Melanocyte of skin (primary cell): Measurements from ENCODE around the gene PRAMEF4. TPM values are rescaled to one million over a fixed set of nuclear protein-coding genes. Genes with fewer than 3 reads are reported as not detected.

Source experiments
- small RNA-seq, 2 donors: library from RNA; depleted of rRNA; stranded (forward); fragments of <200 nt; gene quantifications; one replicate each; pipeline ENCODE3, GENCODE V24; 2012
- total RNA-seq, 2 donors: library from RNA; depleted of rRNA; stranded (reverse); fragments of >200 nt; gene quantifications; 2 replicates each; pipeline ENCODE4 v1.2.3, GENCODE V29; 2012

The PRAMEF4 gene
- not detected for total RNA-seq

GRCh38 chr1:12886101-12886500 is at the start of gene PRAMEF4:
Gene PRAMEF4 (minus strand): TSS chr1:12886201. CDS start chr1:12883394, 2,807 bp downstream.

GRCh38 chr1:12916310-12916709 is 30.3 kb upstream of the PRAMEF4 start, which contains the start of gene PRAMEF7:
Gene PRAMEF7 (plus strand): TSS chr1:12916610. CDS start chr1:12917693, 1,083 bp downstream.

GRCh38 chr1:12898170-12898569 is 12.2 kb upstream of the PRAMEF4 start, which contains the start of gene PRAMEF10:
Gene PRAMEF10 (minus strand): TSS chr1:12898270. CDS start chr1:12895847, 2,423 bp downstream.

DNA sequence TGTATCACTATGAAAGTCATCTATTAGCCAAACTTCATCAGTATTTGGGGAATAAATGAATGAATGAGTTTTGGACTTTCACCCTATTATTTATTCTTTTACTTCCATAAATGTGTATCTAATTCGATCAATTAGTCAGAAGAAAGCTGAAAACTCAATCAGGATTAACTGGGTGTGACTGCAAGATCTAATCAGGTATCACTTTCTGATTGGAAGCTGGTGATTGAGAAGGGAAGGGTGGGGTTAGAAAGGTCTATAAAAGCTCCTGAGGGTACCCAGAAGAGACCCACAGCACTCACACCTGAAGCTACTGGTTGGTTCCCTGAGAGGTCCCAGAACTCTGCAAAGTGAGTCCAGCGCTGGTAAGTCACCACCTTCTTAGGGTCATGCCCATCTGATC is 29.2 kb downstream of the PRAMEF4 start, which contains the start of gene PRAMEF2:
Gene PRAMEF2 (plus strand): TSS at position 301 of the 400 bp plus-strand sequence. CDS start 1,924 bp downstream, outside the sequence.

GRCh38 chr1:12848620-12849019 is 37.4 kb downstream of the PRAMEF4 start, which contains the start of gene HNRNPCL1:
Gene HNRNPCL1 (minus strand): TSS chr1:12848720. CDS start chr1:12848289, 431 bp downstream.

GRCh38 chr1:12831310-12831709 is 54.7 kb downstream of the PRAMEF4 start, which contains the start of gene PRAMEF11:
Gene PRAMEF11 (minus strand): TSS chr1:12831410. CDS start chr1:12828789, 2,621 bp downstream.

Small RNA genes within 50 kb of the gene (small RNA-seq; reads per million reads assigned to genes)
- 0 reads per million in 2 donors for gene RNU6-1072P

Other genes with a start within 250 kb of the PRAMEF4 start
- not detected for gene AADACL4, start 242.1 kb downstream of the PRAMEF4 start, total RNA-seq
- gene AADACL3, start 170.1 kb downstream of the PRAMEF4 start, total RNA-seq, result not detected
- gene CFAP107, start 140.0 kb downstream of the PRAMEF4 start, total RNA-seq, result not detected
- gene PRAMEF12, start 112.5 kb downstream of the PRAMEF4 start, total RNA-seq, result not detected
- not detected for gene PRAMEF1, start 94.8 kb downstream of the PRAMEF4 start, total RNA-seq
- not detected for gene PRAMEF11, start 54.8 kb downstream of the PRAMEF4 start, total RNA-seq
- not detected for gene HNRNPCL1, start 37.5 kb downstream of the PRAMEF4 start, total RNA-seq
- gene PRAMEF2, start 29.1 kb downstream of the PRAMEF4 start, total RNA-seq, result not detected
- not detected for gene PRAMEF10, start 12.1 kb upstream of the PRAMEF4 start, total RNA-seq
- gene PRAMEF7, start 30.4 kb upstream of the PRAMEF4 start, total RNA-seq, result not detected
- not detected for gene PRAMEF6, start 61.4 kb upstream of the PRAMEF4 start, total RNA-seq
- gene PRAMEF27, start 170.4 kb upstream of the PRAMEF4 start, total RNA-seq, result not detected
- gene HNRNPCL3, start 174.6 kb upstream of the PRAMEF4 start, total RNA-seq, result not detected
- not detected for gene PRAMEF25, start 184.6 kb upstream of the PRAMEF4 start, total RNA-seq
- not detected for gene HNRNPCL2, start 230.7 kb upstream of the PRAMEF4 start, total RNA-seq